K562 (cell line): Measurements from ENCODE around the gene BMP4. TPM values are rescaled to one million over a fixed set of nuclear protein-coding genes. Genes with fewer than 3 reads are reported as not detected.

ENCODE experiments used
- ATAC-seq: fragments of 200-7000 bp; cut with Tn5 transposase; 3 replicates; pipeline ENCODE4 v1.9.1; 2020; ENCODE audit warnings: moderate library complexity
- BruUV-seq: library from RNA; stranded (reverse); fragments of 400-500 nt; replicated peaks from 2 replicates; lab custom pipeline; 2021; lab: Mats Ljungman, UMichigan
- CTCF ChIA-PET: fragments of 300-600 bp; formaldehyde crosslinking; extraction: SDS; loops from one replicate; lab custom pipeline; 2021; ENCODE audit warnings: low intra/inter-chr PET ratio; lab: Yijun Ruan, JAX
- POLR2A ChIA-PET: fragments of 300-600, 350-650 bp; sonication (Branson Sonifier 250); formaldehyde crosslinking; extraction: SDS; loops from one replicate; lab custom pipeline; 2021; ENCODE audit warnings: antibody characterized with exemption, inconsistent platforms; lab: Yijun Ruan, JAX
- DNase-seq, 4 experiments: peaks; one replicate each; pipeline versions ENCODE4 v3.0.0 to v3.0.0-alpha.2; 2011 to 2018; ENCODE audit warnings: low spot score in 3 of 4, mixed read lengths in 3 of 4; ENCODE audit errors: extremely low read depth in 1 of 4
- FAIRE-seq: peaks from 2 replicates; lab custom pipeline; 2011; peaks lifted over from hg19 to GRCh38; lab: Jason Lieb, UNC
- H2AFZ ChIP-seq: 2 replicates; pipeline ENCODE4 v1.6.0; 2011; ENCODE audit warnings: low read depth, low read length, control low read depth, inconsistent platforms
- H3K27ac ChIP-seq: fragments of 200-600 bp; 3 replicates; pipeline ENCODE4 v1.8.0; 2011; ENCODE audit warnings: low read depth, mild to moderate bottlenecking, control low read depth, inconsistent platforms, low read length, moderate library complexity, mixed read lengths; ENCODE audit errors: extremely low read depth
- H3K27me3 ChIP-seq, 2 experiments: fragments of 300-600 bp in 1 of 2; 2 replicates in 1 of 2; 3 replicates in 1 of 2; pipeline versions ENCODE4 v1.6.0 to v1.8.0; 2011; ENCODE audit warnings: inconsistent platforms in 2 of 2, low read length in 2 of 2, mild to moderate bottlenecking in 1 of 2, mixed read lengths in 1 of 2, moderate library complexity in 1 of 2; ENCODE audit not compliant: control insufficient read depth in 2 of 2, insufficient read depth in 2 of 2
- H3K36me3 ChIP-seq: fragments of 300-600 bp; 3 replicates; pipeline ENCODE4 v1.8.0; 2011; ENCODE audit warnings: mild to moderate bottlenecking, low read length, inconsistent platforms; ENCODE audit not compliant: control insufficient read depth, insufficient read depth
- H3K4me1 ChIP-seq, 2 experiments: fragments of 200-600 bp in 1 of 2; replicated peaks in 1 of 2; 2 replicates in 1 of 2; 3 replicates in 1 of 2; pipeline versions ENCODE4 v1.5.1 to v1.8.0; 2011; ENCODE audit warnings: inconsistent platforms in 2 of 2, low read length in 2 of 2, mild to moderate bottlenecking in 1 of 2, mixed read lengths in 1 of 2, moderate library complexity in 1 of 2; ENCODE audit not compliant: control insufficient read depth in 2 of 2, insufficient read depth in 2 of 2
- H3K4me2 ChIP-seq: 2 replicates; pipeline ENCODE4 v1.6.1; 2011; ENCODE audit warnings: low read length, control low read depth, inconsistent platforms, mixed read lengths; ENCODE audit not compliant: insufficient read depth
- H3K4me3 ChIP-seq: fragments of 200-600 bp; sonication (generic), shearing (Covaris generic); 2 replicates; pipeline ENCODE4 v1.5.1; 2016; ENCODE audit warnings: control low read depth, inconsistent platforms
- H3K79me2 ChIP-seq: fragments of 200-600 bp; 3 replicates; pipeline ENCODE4 v1.8.0; 2011; ENCODE audit warnings: low read length, inconsistent platforms; ENCODE audit not compliant: control insufficient read depth, insufficient read depth
- H3K9ac ChIP-seq, 2 experiments: 2 replicates each; pipeline versions ENCODE4 v1.6.0 to v1.6.1; 2011; ENCODE audit warnings: low read depth in 2 of 2, low read length in 2 of 2, control low read depth in 1 of 2, inconsistent platforms in 1 of 2, mild to moderate bottlenecking in 1 of 2, mixed read lengths in 1 of 2; ENCODE audit not compliant: insufficient read depth in 1 of 2
- H3K9me1 ChIP-seq: one replicate; pipeline ENCODE4 v1.6.0; 2011; ENCODE audit warnings: inconsistent platforms, mild to moderate bottlenecking, low read length, moderate library complexity; ENCODE audit not compliant: control insufficient read depth, insufficient read depth
- H3K9me3 ChIP-seq: replicated peaks from 2 replicates; pipeline ENCODE4 v1.5.1; 2011; ENCODE audit warnings: low read depth, low read length, inconsistent platforms; ENCODE audit not compliant: control insufficient read depth, insufficient read depth
- H4K20me1 ChIP-seq: replicated peaks from 2 replicates; pipeline ENCODE4 v1.6.1; 2011; ENCODE audit warnings: low read length, inconsistent platforms, mixed read lengths; ENCODE audit not compliant: control insufficient read depth, insufficient read depth
- ARID1B ChIP-seq: fragments of 450-650 bp; IDR thresholded peaks from 2 replicates; pipeline ENCODE4 v1.6.1; 2016; ENCODE audit warnings: antibody characterized with exemption, mild to moderate bottlenecking, inconsistent platforms
- BACH1 ChIP-seq: fragments of 200-800 bp; sonication (Bioruptor generic); IDR thresholded peaks from 2 replicates; pipeline ENCODE4 v1.6.1; 2016; ENCODE audit warnings: missing genetic modification characterization, missing compliant biosample characterization
- CCNT2 ChIP-seq: IDR thresholded peaks from 2 replicates; pipeline ENCODE4 v1.6.1; 2011; ENCODE audit warnings: borderline replicate concordance, low read depth, mild to moderate bottlenecking, moderate library complexity, mixed read lengths, low read length; ENCODE audit not compliant: insufficient read length; ENCODE audit errors: extremely low read depth
- COPS2 ChIP-seq: fragments of 450-650 bp; conservative IDR thresholded peaks from 2 replicates; pipeline ENCODE4 v1.6.1; 2016; ENCODE audit warnings: mild to moderate bottlenecking, moderate library complexity
- CREB1 ChIP-seq, 2 experiments: sonication (generic) in 1 of 2; formaldehyde crosslinking in 1 of 2; IDR thresholded peaks; 2 replicates each; pipeline versions ENCODE4 v1.6.1 to v1.8.0; 2012 to 2022; ENCODE audit warnings: inconsistent platforms in 1 of 2, mild to moderate bottlenecking in 1 of 2, missing genetic modification reagents in 1 of 2, moderate library complexity in 1 of 2
- DACH1 ChIP-seq: fragments of 450-650 bp; IDR thresholded peaks from 2 replicates; pipeline ENCODE4 v1.6.1; 2018; ENCODE audit not compliant: partially characterized antibody
- HSF4 ChIP-seq: fragments of 250-450 bp; sonication (Bioruptor Pico); IDR thresholded peaks from 2 replicates; pipeline ENCODE4 v2.1.2; 2022; ENCODE audit warnings: mild to moderate bottlenecking, moderate library complexity, borderline replicate concordance
- JUN ChIP-seq, 2 experiments: sonication (generic) in 1 of 2; formaldehyde crosslinking in 1 of 2; IDR thresholded peaks; 2 replicates each; pipeline versions ENCODE4 v1.6.1 to v1.8.0; 2012 to 2022; ENCODE audit warnings: borderline replicate concordance in 2 of 2, mild to moderate bottlenecking in 2 of 2, improper control_type of control experiment in 1 of 2, low read depth in 1 of 2, low read length in 1 of 2, missing genetic modification reagents in 1 of 2
- JUNB ChIP-seq: fragments of 450-650 bp; formaldehyde crosslinking; conservative IDR thresholded peaks from 2 replicates; pipeline ENCODE4 v1.4.0; 2020; ENCODE audit warnings: mild to moderate bottlenecking
- KDM2B ChIP-seq: fragments of 250-450 bp; sonication (Bioruptor Pico); IDR thresholded peaks from 2 replicates; pipeline ENCODE4 v1.8.0; 2021; ENCODE audit warnings: mild to moderate bottlenecking, moderate library complexity
- LEF1 ChIP-seq: fragments of 450-650 bp; IDR thresholded peaks from 2 replicates; pipeline ENCODE4 v1.6.1; 2016; ENCODE audit warnings: mild to moderate bottlenecking
- MTA2 ChIP-seq: fragments of 450-650 bp; IDR thresholded peaks from 2 replicates; pipeline ENCODE4 v1.6.1; 2016; ENCODE audit warnings: low read depth
- RBM17 ChIP-seq: fragments of 200-400 bp; formaldehyde crosslinking; IDR thresholded peaks from 2 replicates; pipeline ENCODE4 v1.6.1; 2017; ENCODE audit warnings: low read depth, mild to moderate bottlenecking, low read length, borderline replicate concordance
- RBM25 ChIP-seq: fragments of 200-400 bp; formaldehyde crosslinking; IDR thresholded peaks from 2 replicates; pipeline ENCODE4 v1.6.1; 2018; ENCODE audit warnings: low read length, low read depth, moderate library complexity; ENCODE audit not compliant: severe bottlenecking
- SMAD2 ChIP-seq: fragments of 150-350 bp; IDR thresholded peaks from 2 replicates; pipeline ENCODE4 v1.6.1; 2014; ENCODE audit warnings: low read depth, mild to moderate bottlenecking, low read length
- TCF7L2 ChIP-seq: fragments of 150-350 bp; IDR thresholded peaks from 2 replicates; pipeline ENCODE4 v1.6.1; 2016; ENCODE audit warnings: low read depth, mild to moderate bottlenecking, low read length, moderate library complexity
- ZBTB7A ChIP-seq: IDR thresholded peaks from 2 replicates; pipeline ENCODE4 v1.6.1; 2011; ENCODE audit warnings: low read depth, mild to moderate bottlenecking, low read length, moderate library complexity, borderline replicate concordance; ENCODE audit not compliant: control insufficient read depth
- WGBS: fragments of 100-300 bp; shearing (Covaris generic); methylation state at CpG from one replicate; pipeline ENCODE4 v1.1.6; 2016; ENCODE audit warnings: low coverage, mixed read lengths; ENCODE audit not compliant: insufficient coverage; ENCODE audit errors: missing lambda C conversion rate; 5-methylcytosine and 5-hydroxymethylcytosine counted together
- in situ Hi-C: fragments of 300-500 bp; cut with MboI; formaldehyde crosslinking; loops from 4 replicates; pipeline ENCODE4 v1.15.0; 2018; ENCODE audit warnings: inconsistent platforms, mixed read lengths
- intact Hi-C: fragments of 100-400 bp; cut with micrococcal nuclease; formaldehyde crosslinking; loops from 2 replicates; pipeline ENCODE4 v1.14.2; 2022
- polyA plus RNA-seq, 8 experiments: library from polyadenylated mRNA; depleted of rRNA in 4 of 8; stranded (reverse) in 5 of 8; unstranded in 3 of 8; fragments of >200 nt; fragmentation: Nextera tagmentation in 2 of 8; fragmentation: Illumina TruSeq in 1 of 8; extraction: Ambion mirVana in 2 of 8; extraction: Trizol in 1 of 8; gene quantifications; 2 replicates each; pipeline versions ENCODE4 v1.2.1 to v1.2.3, GENCODE V29; 2011 to 2014; ENCODE audit warnings: inconsistent platforms in 1 of 8, missing spikeins in 1 of 8
- total RNA-seq, 7 experiments: library from RNA; depleted of rRNA in 6 of 7; stranded (reverse); fragments of >200 nt in 6 of 7; fragmentation: Illumina TruSeq in 2 of 7; extraction: Trizol in 2 of 7; gene quantifications; 2 replicates each; pipeline versions ENCODE4 v1.2.1 to v1.2.3, GENCODE V29; 2011 to 2021; ENCODE audit warnings: low replicate concordance in 1 of 7
- TF ChIP-seq, protein P1 (sequence below): sonication (generic); formaldehyde crosslinking; IDR thresholded peaks from 2 replicates; pipeline ENCODE4 v1.8.1; 2022; ENCODE audit warnings: missing genetic modification reagents

The BMP4 gene
- total and polyA plus RNA-seq, 9 of the 15 experiments (the other 6 are each of a cell fraction or from before 2014, with no cell fraction given), result not detected

DNA sequence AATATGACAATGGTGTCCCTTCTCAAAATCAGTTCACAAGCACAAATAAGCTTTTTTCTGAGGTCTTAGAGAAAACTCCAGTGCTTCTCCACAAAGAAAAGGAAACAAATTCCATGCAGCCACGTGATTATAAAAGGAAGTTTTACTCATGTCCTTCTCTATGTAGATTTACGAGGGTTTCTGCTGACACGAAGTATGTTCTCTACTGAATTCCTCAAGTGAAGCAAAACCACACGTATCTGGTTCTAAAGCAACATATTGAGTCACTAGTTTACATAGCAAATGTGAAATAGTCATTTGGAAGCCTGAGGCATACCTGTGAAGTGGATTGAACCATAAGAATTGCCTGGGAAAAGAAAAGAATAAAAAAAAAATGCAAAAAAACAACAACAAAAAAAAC lies 31.9 kb downstream of the BMP4 start:
- H3K9ac ChIP-seq, result no peak overlapping the region
- CTCF ChIA-PET, result interaction anchor here (0.8 kb wide), 1 partner anchor 369 kb away, joined by 5 read pairs; no protein-coding TSS in a partner anchor
- H3K79me2 ChIP-seq, result no peaks in the 10 kb centered on the region
- in situ Hi-C loops (no loop called here), intact Hi-C loops (no loop called here)
- H3K9me3 ChIP-seq, result no peaks in the 10 kb centered on the region
- no peaks in the 10 kb centered on the region for H3K27me3 ChIP-seq
- DNase-seq (no peak), ATAC-seq (no peak), FAIRE-seq (no peak)
- no peak overlapping the region for H3K27ac ChIP-seq
- no peak for TF ChIP-seq BACH1 (tag)
- TF ChIP-seq ZBTB7A, result no peak
- TF ChIP-seq HSF4, result no peak
- no peak for TF ChIP-seq DACH1
- TF ChIP-seq CREB1 (IDR thresholded peaks at IDR 0.05), result no peak
- no peak for TF ChIP-seq CREB1 (CRISPR knock-in tag; IDR thresholded peaks at IDR 0.05)
- no peak for TF ChIP-seq LEF1
- no peak for TF ChIP-seq JUNB
- no peak for TF ChIP-seq CCNT2
- no peak for TF ChIP-seq COPS2
- no peak for TF ChIP-seq RBM17
- no peak for TF ChIP-seq RBM25
- no peak for TF ChIP-seq TCF7L2
- no peak for TF ChIP-seq JUN (IDR thresholded peaks at IDR 0.05; ENCODE audit: borderline replicate concordance, low read depth, low read length)
- TF ChIP-seq JUN (CRISPR knock-in tag; IDR thresholded peaks at IDR 0.05; ENCODE audit: borderline replicate concordance), result no peak
- TF ChIP-seq, protein P1, sequence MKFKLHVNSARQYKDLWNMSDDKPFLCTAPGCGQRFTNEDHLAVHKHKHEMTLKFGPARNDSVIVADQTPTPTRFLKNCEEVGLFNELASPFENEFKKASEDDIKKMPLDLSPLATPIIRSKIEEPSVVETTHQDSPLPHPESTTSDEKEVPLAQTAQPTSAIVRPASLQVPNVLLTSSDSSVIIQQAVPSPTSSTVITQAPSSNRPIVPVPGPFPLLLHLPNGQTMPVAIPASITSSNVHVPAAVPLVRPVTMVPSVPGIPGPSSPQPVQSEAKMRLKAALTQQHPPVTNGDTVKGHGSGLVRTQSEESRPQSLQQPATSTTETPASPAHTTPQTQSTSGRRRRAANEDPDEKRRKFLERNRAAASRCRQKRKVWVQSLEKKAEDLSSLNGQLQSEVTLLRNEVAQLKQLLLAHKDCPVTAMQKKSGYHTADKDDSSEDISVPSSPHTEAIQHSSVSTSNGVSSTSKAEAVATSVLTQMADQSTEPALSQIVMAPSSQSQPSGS (CRISPR knock-in tag), result no peak
- no peak for TF ChIP-seq KDM2B (CRISPR knock-in tag)
- no peak for TF ChIP-seq SMAD2
- no peak for TF ChIP-seq MTA2
- no peak for TF ChIP-seq ARID1B
- 0% methylated on average over 4 of the region's 4 CpGs for WGBS
- H3K36me3 ChIP-seq, result no peaks in the 10 kb centered on the region
- H4K20me1 ChIP-seq, result no peaks in the 10 kb centered on the region
- POLR2A ChIA-PET, result no interaction called here
- H3K9me1 ChIP-seq, result no peaks in the 10 kb centered on the region
- no peaks in the 10 kb centered on the region for H3K4me1 ChIP-seq
- no TSS peak for BruUV-seq
- no peak overlapping the region for H3K4me3 ChIP-seq
- H2AFZ ChIP-seq, result no peak overlapping the region
- H3K4me2 ChIP-seq, result no peak overlapping the region
